ENCODE data around the gene OVCA2.

- TF ChIP-seq CTCF (IDR thresholded peaks at IDR 0.05) (no peak), POLR2A (IDR thresholded peaks at IDR 0.05) (no peak), POLR2AphosphoS5 (IDR thresholded peaks at IDR 0.05) (no peak)
Measured at GRCh38 chr17:2086306-2086705, 44.5 kb downstream of the OVCA2 start.

All from transverse colon (tissue), 4 donors.